Measurements from ENCODE around the gene LYRM4.
A peak's percentile ranks its signal among the peaks of the same experiment; 100 is the strongest.

LYRM4 gene

DNA sequence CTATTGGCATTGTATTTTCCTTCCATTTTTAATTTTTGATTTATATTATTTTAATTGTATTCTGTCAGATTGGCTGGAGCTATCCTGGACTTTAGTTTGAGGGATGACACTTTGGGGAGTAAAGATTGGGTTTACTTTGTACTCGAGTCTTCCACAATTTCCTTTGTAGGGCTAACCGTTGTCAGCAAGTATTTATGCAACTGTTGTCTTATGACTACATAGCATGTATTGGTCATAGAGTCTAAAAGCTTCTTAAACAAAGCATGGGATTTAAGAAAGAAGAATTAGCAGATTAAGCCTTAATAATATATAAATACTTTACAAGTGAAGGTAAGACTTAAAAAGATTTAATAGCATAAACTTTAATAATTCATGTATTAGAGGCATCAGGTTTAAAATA lies 20.2 kb upstream of the LYRM4 start:
- DNase-seq (ENCODE audit: low read depth), result no peak

DNA sequence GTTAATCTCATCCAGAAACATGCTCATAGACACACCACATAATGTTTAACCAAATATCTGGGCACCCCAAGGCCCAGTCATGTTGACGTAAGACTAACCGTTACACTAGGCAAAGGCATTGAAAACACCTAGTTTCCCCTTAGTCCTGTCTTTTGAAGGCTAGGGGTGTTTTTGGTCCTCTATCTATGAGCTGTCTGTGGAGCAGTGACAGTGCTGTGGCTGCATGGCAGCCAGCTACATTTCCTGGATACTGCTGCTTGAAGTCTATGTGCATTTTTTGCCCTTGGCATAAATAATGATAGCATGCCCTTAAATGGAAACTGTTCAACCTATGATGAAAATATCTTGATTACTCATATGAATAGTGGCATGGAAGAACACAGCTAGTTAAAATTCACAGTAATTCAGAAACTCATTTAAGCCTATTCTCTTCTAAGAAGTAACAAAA lies 19.2 kb upstream of the LYRM4 start:
- no peak for DNase-seq (ENCODE audit: low read depth)

DNA sequence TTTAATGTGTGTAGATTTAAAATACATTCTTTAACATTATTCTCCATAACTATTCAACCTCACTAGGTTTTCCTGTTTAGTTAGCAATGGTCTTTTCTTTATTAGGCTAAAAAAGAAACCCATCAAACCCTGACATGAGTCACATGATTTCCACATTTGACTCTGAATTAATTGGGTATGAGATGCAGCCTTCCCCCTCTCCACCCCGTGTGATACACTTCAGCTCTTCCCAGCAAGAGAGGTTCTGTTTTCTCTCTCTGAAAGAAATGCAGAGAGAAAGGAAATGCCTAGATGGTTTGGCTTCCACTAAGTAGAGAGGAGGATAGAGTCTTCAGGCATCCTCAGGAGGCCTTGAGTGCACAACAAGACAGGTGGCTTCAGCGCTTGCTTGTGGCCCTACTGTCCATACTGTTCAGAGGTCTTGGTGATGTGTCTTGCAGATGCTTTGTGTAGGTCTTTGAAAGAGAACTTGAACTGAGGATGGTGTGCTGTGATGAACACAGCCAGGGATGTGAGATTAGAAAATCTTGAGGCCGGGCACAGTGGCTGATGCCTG lies 17.9 kb upstream of the LYRM4 start:
- DNase-seq (ENCODE audit: low read depth), result no peak

DNA sequence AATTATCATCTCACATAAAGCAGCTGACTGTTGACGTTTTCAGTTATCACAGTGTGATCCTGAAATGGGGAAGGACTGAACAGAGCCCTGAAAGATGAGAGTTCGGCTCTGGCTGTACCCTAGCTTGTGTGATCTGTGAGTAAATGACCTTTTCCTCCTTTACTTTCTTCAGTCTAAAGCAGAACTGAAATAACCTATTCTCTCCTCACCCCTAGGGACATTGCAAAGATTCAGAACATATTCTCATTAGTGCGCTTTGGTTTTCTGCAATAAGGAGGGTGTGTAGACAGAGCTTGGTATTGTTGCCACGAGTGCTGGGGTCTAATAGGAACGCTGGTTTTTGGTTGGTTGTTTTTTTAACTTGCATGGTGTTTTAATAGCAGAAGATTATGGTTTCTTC lies 17.3 kb upstream of the LYRM4 start:
- no peak for DNase-seq (ENCODE audit: low read depth)

DNA sequence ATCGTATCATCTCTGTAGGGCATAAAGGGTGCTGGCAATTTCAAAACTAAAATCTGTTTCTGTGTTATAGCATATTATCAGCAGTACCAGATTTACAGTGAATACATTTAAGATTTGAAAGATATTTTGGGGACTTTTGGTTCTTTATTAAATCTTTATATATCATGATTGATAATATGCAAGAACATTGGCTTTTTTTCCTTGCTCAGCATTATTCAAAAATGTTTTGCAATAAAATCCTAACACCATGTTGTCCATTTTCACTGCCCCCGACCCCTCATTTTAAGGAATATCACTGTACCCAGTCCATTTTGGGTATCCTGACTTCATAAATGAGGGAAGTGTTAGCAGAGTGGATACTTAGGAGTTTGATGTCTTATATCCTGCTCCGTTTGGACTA lies 16.8 kb upstream of the LYRM4 start:
- DNase-seq (ENCODE audit: low read depth), result no peak

DNA sequence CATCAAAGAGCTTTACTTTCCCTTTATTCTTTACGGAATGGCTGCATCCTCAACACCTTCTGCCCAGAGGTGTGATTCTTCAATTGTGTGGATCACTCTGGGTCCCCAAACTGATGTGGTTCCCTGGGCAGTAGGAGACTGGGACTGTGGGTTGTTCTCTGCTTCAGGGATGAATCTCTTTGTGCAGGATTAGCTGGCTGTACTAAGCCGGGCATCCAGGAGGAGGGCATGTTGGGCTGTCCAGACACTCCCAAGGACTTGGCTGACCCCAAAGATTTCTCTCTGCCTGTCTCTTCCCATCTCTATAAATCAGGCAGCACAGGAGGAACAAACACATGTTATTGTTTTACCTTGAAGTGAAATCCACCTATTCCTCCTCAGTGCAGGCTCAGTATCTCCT lies 15.8 kb upstream of the LYRM4 start:
- no peak for DNase-seq (ENCODE audit: low read depth)

DNA sequence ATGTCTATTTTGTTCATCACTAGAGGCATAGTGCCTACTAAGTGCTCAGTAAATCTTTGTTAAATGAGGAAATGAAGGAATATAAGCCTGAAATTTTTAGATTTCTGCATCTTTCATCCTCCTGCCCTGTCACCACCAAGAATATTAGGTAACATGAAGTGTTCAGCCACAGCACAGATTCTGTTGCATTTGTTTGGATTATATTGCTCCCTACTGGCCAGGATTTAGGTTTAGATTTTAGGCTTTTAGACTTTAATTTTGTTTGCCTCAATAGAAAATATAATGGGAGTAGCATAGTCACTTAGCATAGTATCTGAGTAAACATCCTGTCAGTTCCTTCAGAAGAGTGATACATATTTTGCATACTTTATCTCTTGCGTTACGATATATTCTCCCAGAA lies 14.7 kb upstream of the LYRM4 start:
- no peak for DNase-seq (ENCODE audit: low read depth)

DNA sequence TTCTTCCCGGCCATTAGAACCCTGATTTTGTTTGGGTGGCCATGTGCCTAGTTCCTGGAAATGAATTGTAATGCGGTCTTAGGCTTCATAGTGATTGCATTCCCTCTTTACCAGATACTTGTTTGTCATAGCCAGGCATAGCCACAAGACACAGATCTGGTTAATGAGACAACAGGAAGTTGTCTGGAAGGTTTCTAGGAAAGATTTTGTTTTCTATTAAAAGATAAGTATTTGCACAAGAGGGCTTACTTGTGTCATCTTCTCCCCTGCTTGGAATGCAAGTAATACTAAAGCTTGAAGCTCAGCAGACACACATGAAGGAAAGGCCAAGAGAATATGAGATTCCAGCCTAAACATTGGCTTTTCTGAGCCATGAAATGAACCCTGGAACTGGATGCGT lies 13.5 kb upstream of the LYRM4 start:
- no peak for DNase-seq (ENCODE audit: low read depth)

DNA sequence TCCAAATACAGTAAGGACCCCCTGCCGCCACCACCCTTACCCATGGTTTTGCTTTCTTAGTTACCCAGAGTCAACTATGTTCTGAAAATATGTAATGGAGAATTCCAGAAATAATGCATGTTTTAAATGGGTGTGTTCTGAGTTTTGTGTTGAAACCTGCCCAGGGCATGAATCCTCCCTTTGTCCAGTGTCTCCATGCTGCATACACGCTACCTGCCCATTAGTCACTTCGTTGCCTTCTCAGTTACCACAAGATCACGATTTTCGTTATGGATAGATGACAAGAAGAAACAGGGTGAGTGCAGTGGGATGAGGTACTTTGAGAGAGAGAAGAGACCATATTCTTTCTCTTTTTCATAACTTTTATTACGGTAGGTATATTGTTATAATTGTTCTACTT lies 11.2 kb upstream of the LYRM4 start:
- DNase-seq (ENCODE audit: low read depth), result no peak

DNA sequence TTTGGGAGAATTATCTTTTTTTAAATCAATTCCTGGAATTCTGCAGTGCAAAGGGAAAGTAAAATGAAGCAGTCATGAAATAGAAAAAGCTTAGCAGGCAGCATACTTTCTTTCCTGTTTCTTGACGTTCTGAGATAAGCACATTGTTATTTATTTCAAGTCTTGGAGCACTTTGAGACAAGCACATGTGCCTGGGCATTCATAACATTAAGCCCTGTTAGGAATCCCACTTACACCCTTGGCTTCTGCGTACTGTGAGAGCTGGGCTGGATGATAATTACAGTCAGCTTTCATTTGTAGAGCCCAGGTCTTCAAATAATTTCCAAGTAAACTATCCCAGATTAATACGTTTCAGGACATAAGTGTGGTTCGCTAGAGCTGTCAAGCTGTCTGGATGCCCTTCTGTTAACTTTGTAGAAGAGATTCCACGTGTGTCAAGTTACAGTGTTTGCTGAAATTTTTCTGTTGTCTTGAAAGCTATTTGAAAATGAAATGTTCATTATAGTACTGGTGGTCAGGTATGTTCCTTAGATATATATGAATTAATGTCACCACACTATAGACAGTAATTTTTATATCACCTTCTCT lies 9.4 kb upstream of the LYRM4 start:
- DNase-seq (ENCODE audit: low read depth), result no peak

DNA sequence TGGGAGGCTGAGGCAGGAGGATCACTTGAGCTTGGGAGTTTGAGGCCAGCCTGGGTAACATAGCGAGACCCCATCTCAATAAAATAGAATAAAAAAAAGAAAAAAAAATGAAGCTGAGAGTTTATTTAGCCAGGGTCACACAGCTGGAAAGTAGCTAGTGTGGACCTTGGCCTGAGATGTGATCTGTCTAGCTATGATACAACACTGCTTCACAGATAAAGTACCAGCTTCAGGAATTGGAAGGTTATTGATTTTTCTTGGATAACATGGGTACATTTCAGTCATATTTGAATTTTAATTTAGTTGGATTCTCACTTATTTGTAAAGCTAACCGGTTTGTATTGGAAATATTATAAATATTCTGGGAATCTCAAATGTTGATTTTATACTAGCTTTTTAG lies 5.7 kb upstream of the LYRM4 start:
- no peak for DNase-seq (ENCODE audit: low read depth)

DNA sequence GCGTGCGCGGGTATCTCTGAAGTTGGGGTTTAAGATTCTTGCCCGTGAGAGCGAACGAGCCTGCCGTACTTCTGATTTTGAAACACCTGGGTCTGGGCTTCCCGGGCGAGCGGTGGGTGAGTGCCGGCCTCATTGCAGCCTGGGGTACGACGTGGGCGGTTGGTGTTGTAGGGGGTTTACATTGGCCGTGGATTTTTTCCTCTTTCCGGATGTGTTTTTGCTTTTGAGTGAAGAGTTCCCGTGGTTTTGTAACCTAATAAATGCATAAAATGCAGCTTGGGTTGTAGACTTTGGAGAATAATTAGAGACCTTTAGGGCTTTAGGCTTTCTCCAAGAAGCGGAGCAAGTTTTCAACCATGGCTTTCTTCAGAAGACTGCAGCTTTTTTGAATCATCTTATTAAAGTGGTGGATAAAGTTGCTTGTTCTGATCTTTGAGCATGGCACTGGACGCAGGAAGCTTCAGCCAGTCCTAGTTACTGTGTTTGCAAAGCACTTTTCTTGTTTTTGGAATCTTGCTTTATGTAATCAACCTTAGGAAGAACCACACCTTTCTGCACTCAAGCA lies 877 bp upstream of the LYRM4 start:
- DNase-seq (ENCODE audit: low read depth), result peak; percentile 4

DNA sequence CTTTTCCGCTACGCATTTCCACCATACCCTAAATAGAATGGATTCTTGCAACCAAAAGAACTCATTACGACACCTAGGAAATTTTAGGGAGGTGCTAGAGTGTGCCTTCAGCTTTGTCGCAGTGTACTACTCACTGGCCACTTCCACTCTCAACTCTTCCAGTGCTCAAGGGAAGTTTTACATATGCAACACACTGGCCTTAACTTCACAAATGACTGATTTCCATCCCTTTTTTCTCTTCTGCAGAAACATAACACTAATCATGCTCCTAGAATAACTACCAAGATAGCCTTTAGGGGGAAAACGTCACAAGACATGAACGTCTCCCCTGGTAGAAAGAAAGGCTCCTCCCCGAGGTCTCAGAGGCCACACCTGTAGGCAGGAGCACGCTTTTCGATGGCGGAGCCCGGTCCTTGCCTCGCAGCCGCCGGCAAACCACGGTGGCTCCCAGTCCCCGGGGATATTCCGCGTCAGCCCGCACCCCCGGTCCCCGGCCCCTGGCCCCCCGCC lies 584 bp downstream of the LYRM4 start:
- peak; percentile 12 for DNase-seq (ENCODE audit: low read depth)

DNA sequence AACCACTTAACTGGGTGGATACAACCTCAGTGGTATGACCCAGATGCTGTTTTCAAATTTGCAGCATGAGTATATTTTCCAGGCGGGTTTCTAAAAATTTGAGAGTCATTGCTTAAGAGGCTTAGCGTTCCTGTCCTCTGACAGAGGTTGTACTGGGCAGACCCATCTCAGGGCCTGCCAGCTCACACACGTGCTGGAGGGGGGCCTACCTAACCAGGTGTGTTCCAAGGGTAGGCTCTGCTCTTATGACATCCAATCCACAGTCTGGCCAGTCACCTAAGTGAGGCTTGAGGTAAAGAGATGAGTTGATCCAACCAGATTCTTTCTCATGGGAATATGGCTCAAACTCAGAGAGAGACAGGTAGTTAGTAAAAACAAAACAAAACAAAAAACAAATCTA lies 1.3 kb downstream of the LYRM4 start:
- no peak for DNase-seq (ENCODE audit: low read depth)

DNA sequence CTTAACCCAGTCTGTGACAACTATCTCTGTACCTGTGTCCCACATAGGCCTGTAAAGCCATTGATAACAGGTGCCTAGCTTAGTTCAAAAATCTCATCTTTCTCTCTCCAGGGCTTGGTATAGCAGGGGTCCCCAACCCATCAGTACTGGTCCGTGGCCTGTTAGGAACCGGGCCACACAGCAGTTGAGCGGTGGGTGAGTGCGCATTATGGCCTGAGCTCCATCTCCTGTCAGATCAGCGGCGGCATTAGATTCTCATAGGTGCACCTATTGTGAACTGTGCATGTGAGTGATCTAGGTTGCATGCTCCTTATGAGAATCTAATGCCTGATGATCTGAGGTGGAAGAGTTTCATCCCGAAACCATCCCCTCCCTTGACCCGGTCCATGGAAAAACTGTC lies 3.4 kb downstream of the LYRM4 start:
- no peak for DNase-seq (ENCODE audit: low read depth)

DNA sequence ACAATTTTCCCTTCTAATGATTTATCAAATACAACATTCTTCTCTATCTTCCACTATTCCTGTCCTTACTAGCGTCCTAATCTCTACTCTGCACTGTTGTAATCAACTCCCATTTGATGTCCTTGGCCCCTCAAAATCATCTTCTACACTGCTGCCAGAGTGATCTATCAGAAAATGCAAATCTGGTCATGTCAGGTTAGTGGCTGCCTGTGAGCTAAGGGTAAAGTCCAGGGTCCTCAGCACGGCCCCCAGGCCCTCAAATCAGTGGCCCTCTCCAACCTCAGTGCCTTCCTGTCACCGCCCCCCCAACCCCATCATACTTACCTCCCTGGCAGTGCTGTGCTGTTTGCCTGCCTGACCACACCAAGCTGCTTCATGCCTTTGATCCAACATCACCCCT lies 3.8 kb downstream of the LYRM4 start:
- no peak for DNase-seq (ENCODE audit: low read depth)

DNA sequence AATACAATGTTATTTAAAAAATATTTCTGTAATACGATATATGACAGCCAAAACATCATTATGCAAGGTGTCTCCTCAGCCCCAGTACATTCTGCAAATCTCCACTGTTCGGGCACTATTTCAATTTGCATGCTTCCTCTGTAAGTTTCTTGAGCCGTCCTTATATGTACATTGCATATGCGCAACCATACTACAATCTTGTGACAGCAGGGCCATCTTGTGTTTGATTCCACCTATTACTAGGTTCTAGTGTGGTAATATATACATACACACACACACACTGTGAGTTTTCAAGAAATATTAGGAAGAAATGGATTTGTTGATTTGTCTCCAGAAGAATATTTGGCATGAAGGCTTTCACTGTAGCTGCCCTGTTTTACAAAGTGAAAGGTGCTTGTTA lies 9.8 kb downstream of the LYRM4 start:
- DNase-seq (ENCODE audit: low read depth), result no peak

DNA sequence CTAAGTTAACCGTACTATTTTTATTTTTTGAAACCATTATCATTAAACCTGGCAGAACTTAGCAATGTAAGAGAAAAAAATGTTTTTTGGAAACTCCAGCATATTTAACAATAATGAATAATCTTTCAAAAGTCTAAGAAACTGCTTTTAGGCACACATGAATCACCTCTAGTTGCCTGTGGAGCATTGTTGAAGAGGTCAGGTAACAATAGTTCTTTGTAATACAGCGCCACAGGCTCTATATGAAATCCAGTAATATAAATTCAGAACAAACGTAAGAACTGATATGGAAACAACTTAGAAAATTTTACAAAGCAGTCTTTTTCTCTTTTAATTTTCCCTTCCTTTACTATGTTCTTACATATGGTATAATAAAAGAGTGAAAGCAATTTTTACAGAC lies 10.3 kb downstream of the LYRM4 start:
- no peak for DNase-seq (ENCODE audit: low read depth)

DNA sequence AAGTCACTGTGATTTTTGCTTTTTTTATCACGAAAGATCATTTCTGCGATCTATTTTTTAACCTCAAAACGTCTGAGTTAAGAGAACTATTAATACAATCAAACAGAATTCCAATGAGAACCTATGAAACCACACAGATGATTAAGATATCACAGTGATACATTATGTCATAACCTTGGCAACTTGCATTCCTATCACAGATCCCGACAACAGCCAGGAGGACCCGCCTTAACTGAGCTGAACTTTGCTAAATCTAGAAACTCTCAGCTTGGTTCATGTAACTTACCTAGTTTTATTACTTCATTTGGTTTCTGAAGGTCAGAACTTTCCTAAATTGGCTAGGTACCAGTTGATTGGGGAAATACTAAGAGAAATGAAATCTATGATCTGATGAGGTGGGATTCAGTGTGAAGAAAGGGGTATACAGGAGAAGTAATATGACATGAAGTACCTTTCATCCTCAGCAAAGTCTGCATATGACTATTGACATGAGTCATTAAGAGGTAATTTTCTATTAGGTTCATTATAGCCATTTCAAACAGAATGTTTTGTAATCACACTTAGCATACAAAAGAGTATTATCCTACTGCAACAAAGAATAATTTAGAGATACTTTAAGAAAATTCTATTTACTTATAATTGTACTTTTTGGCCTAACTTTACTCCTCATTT lies 11.2 kb downstream of the LYRM4 start:
- DNase-seq (ENCODE audit: low read depth), result no peak

DNA sequence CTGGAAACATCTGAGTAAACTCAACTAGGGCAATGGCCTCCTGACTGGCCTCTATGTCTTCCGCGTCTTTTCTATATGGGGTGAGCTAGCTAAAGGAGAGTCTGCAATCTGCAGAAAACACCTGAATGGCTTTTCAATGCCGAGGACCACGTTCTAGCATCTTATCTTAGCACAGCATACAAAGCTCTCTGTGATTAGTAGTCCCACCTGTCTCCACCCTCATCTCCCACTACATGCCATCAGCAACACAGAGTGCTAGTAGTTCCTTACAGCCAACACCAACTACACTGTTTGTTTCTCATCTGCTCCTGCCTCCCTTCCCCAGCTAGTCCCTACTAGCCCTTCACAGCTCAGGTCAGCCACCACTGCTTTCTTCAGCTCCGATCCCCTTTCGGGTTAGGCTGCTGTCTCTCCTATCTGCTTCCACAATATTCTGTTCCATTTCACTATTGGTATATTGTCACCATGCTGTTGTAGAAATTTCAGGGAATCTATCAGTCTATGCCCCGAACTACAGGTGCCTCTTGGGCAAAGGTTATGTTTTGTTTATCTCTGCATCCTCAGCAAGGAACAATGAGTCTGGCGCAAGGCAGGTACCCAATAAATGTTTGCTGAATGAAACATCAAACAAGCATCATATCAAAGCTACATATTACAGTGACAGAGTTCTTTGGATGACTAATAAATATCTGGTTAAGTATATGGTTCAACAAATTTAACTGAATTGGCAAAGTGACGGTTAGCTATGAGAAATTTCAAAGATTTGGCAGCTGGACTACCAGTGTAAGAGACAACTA lies 12.2 kb downstream of the LYRM4 start:
- DNase-seq (ENCODE audit: low read depth), result no peak

DNA sequence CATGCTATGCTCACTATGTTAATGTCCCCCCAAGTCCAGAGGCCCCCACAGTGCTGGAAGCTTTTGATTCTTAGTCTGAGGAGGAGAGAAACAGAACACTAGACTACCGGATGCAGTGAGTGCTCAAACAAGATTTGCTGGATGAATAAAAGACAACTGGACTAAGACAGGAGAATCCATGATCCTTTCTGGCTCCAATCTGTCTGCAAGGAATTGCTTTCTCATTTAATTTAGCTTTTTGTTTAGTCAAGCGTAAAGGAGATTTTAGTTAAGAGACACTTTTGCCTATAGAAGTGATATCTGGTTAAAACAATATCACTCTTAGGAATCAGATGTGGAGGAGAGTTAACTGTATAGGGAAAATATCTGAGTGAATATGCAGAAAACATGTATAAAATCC lies 13.5 kb downstream of the LYRM4 start:
- DNase-seq (ENCODE audit: low read depth), result no peak
